Activated CD8-positive, alpha-beta T cell treated with anti-CD3 and anti-CD28 coated beads for 36 hours (primary cell): Measurements from ENCODE around the gene RIN1. TPM values are rescaled to one million over a fixed set of nuclear protein-coding genes. Genes with fewer than 3 reads are reported as not detected.
A peak's percentile ranks its signal among the peaks of the same experiment; 100 is the strongest.

Experiments
- ATAC-seq: fragments of 200-7000 bp; cut with Tn5 transposase; one replicate; pipeline ENCODE4 v1.10.0; 2021; ENCODE audit warnings: mild to moderate bottlenecking, moderate library complexity
- CTCF ChIA-PET: fragments of 350-600 bp; sonication (Branson Sonifier 250); formaldehyde crosslinking; loops from one replicate; lab custom pipeline; 2021; ENCODE audit warnings: antibody characterized with exemption; lab: Charles Lee
- POLR2A ChIA-PET: fragments of 350-600 bp; sonication (Branson Sonifier 250); formaldehyde crosslinking; loops from one replicate; lab custom pipeline; 2021; ENCODE audit warnings: antibody characterized with exemption; lab: Charles Lee
- DNase-seq: peaks from one replicate; pipeline ENCODE4 v3.0.0-alpha.2; 2020
- H3K27ac Mint-ChIP-seq: one replicate; pipeline ENCODE4 v1.8.0; 2021; ENCODE audit warnings: mild to moderate bottlenecking, mixed read lengths
- H3K27me3 Mint-ChIP-seq: one replicate; pipeline ENCODE4 v1.8.0; 2021; ENCODE audit warnings: mixed read lengths
- H3K36me3 Mint-ChIP-seq: one replicate; pipeline ENCODE4 v1.8.0; 2021; ENCODE audit warnings: low read depth, mixed read lengths
- H3K4me1 Mint-ChIP-seq: one replicate; pipeline ENCODE4 v1.8.0; 2021; ENCODE audit warnings: low read depth, mixed read lengths
- H3K4me3 Mint-ChIP-seq: one replicate; pipeline ENCODE4 v1.8.0; 2021; ENCODE audit warnings: mild to moderate bottlenecking, moderate library complexity, mixed read lengths
- H3K9me3 Mint-ChIP-seq: one replicate; pipeline ENCODE4 v1.8.0; 2021; ENCODE audit warnings: mixed read lengths
- CTCF ChIP-seq: fragments of 200-600 bp; IDR thresholded peaks from one replicate; pipeline ENCODE4 v1.8.0; 2022; ENCODE audit warnings: antibody characterized with exemption, mild to moderate bottlenecking
- intact Hi-C: fragments of 100-400 bp; cut with micrococcal nuclease; formaldehyde crosslinking; loops from one replicate; pipeline ENCODE4 v1.10.0; 2022
- total RNA-seq, 2 experiments: library from RNA; stranded (reverse); gene quantifications; one replicate each; pipeline ENCODE4 v1.2.3, GENCODE V29; 2021

The RIN1 gene
- total RNA-seq, 2 experiments from 2014 or later, result 1.1 to 1.6 TPM

DNA sequence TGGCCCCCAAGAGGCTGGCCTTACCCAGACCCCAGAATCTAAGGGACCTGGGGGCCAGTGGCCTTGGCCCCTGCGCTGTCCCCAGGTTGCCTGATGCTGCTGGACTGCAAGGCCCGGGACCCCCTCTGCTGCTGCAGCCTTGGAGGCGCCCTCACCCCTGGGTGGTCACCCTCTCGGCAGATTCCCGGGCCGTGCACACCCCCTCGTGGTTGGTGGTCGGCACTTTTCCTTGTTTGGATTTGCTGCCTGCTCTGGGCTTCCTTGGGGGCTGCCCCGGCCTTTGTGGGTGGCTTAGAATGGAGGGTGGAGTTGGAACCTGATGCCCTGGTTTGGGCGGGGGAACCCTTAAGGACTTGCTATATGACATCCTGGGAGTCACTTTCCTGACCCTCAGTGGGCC lies 5.3 kb downstream of the RIN1 start:
- DNase-seq (no peak), ATAC-seq (no peak)
- Mint-ChIP-seq H3K27me3 (no peaks in the 10 kb centered on the region), H3K4me1 (peaks cover 33% of the 10 kb centered on the region), H3K4me3 (no peak overlapping the region), H3K36me3 (no peaks in the 10 kb centered on the region), H3K9me3 (no peaks in the 10 kb centered on the region), H3K27ac (no peak overlapping the region)
- POLR2A ChIA-PET, result interaction anchor here (1.3 kb wide), 1 partner anchor 19 kb away, joined by 3 read pairs; no protein-coding TSS in a partner anchor
- no peak for TF ChIP-seq CTCF
- intact Hi-C loops, result no loop called here
- CTCF ChIA-PET, result interaction anchor here (0.9 to 8.7 kb wide), 3 partner anchors 17 to 66 kb away, joined by 3 to 133 read pairs (median 4); partner anchors contain the start of gene CD248

GRCh38 chr11:66329165-66329673 lies 7.0 kb downstream of the RIN1 start:
- Mint-ChIP-seq H3K9me3 (no peaks in the 10 kb centered on the region), H3K4me1 (peaks cover 42% of the 10 kb centered on the region), H3K36me3 (no peaks in the 10 kb centered on the region), H3K27ac (peak overlapping the region; percentile 79), H3K27me3 (no peaks in the 10 kb centered on the region), H3K4me3 (no peak overlapping the region)
- ChIA-PET POLR2A (interaction anchor here (0.9 kb wide), 1 partner anchor 11 kb away, joined by 3 read pairs; no protein-coding TSS in a partner anchor), CTCF (interaction anchor here (0.9 to 8.7 kb wide), 6 partner anchors 10 to 59 kb away, joined by 3 to 133 read pairs (median 4); partner anchors contain the start of genes BRMS1 and CD248)
- intact Hi-C loops, result no loop called here
- no peak for DNase-seq
- TF ChIP-seq CTCF, result no peak
- ATAC-seq, result no peak

DNA sequence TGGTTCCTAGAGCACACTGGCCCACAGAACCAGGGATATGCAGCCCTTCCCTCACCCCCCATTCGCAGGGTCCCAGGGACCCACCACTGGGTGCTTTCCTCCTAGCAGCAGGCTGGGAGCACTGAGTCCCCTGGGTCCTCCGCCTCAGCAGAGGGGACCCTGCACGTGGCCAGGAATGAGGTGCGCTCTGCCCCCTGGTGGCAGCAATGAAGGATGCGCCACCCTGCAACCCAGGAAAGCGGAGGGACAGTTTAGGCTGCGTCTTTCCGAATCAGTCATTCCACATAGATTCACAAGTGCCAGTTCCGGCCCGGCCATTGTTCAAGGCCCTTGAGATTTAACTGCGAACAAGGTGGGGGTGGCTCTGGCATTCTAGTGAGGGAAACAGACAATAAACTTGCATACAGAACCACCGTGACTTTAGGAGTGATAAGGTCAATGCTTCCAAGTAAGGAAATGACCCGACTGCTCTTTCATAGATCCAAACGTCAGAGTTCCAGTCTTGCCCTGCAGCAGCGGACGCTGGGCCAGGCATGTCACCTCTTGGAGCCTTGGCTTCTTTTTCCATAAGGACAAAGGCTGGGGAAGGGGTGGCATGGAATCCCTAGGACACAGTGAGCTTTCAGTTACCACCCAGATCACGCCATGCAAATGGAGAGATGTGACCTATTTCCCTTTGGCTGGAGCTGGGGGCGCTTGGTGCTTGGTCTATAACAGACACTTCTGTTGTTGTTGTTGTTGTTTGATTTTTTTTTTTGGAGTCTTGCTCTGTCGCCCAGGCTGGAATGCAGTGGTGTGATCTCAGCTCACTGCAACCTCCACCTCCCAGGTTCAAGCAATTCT lies 7.7 kb downstream of the RIN1 start:
- CTCF ChIA-PET, result interaction anchor here (0.9 to 8.7 kb wide), 6 partner anchors 11 to 60 kb away, joined by 3 to 133 read pairs (median 4); partner anchors contain the start of genes BRMS1 and CD248
- H3K36me3 Mint-ChIP-seq, result no peaks in the 10 kb centered on the region
- intact Hi-C loops, result no loop called here
- H3K4me3 Mint-ChIP-seq, result peak overlapping the region; percentile 44
- H3K4me1 Mint-ChIP-seq, result peaks cover 48% of the 10 kb centered on the region
- POLR2A ChIA-PET, result interaction anchor here (0.5 to 0.9 kb wide), 2 partner anchors 11 to 106 kb away, joined by 3 read pairs; no protein-coding TSS in a partner anchor
- ATAC-seq, result peak; percentile 70
- TF ChIP-seq CTCF, result peak; percentile 94
- peak overlapping the region; percentile 79 for H3K27ac Mint-ChIP-seq
- no peaks in the 10 kb centered on the region for H3K27me3 Mint-ChIP-seq
- peak; percentile 91 for DNase-seq
- no peaks in the 10 kb centered on the region for H3K9me3 Mint-ChIP-seq

GRCh38 chr11:66328031-66328301 lies 8.3 kb downstream of the RIN1 start:
- no peak for TF ChIP-seq CTCF
- H3K27ac Mint-ChIP-seq, result peak overlapping the region; percentile 79
- POLR2A ChIA-PET, result no interaction called here
- H3K9me3 Mint-ChIP-seq, result no peaks in the 10 kb centered on the region
- CTCF ChIA-PET, result no interaction called here
- DNase-seq, result peak; percentile 60
- intact Hi-C loops, result no loop called here
- H3K4me3 Mint-ChIP-seq, result no peak overlapping the region
- no peaks in the 10 kb centered on the region for H3K27me3 Mint-ChIP-seq
- peaks cover 53% of the 10 kb centered on the region for H3K4me1 Mint-ChIP-seq
- peak; percentile 40 for ATAC-seq
- H3K36me3 Mint-ChIP-seq, result no peaks in the 10 kb centered on the region
